Measurements from ENCODE around the gene SEPHS2. TPM values are rescaled to one million over a fixed set of nuclear protein-coding genes. Genes with fewer than 3 reads are reported as not detected.
A peak's percentile ranks its signal among the peaks of the same experiment; 100 is the strongest.
"Not testable (repeated sequence)": the region's sequence is repeated elsewhere in the genome, so short reads cannot be mapped to it uniquely, and the experiment has no call there.

The SEPHS2 gene
- total RNA-seq, 2 donors from 2014 or later = 18.2 to 18.6 TPM

DNA sequence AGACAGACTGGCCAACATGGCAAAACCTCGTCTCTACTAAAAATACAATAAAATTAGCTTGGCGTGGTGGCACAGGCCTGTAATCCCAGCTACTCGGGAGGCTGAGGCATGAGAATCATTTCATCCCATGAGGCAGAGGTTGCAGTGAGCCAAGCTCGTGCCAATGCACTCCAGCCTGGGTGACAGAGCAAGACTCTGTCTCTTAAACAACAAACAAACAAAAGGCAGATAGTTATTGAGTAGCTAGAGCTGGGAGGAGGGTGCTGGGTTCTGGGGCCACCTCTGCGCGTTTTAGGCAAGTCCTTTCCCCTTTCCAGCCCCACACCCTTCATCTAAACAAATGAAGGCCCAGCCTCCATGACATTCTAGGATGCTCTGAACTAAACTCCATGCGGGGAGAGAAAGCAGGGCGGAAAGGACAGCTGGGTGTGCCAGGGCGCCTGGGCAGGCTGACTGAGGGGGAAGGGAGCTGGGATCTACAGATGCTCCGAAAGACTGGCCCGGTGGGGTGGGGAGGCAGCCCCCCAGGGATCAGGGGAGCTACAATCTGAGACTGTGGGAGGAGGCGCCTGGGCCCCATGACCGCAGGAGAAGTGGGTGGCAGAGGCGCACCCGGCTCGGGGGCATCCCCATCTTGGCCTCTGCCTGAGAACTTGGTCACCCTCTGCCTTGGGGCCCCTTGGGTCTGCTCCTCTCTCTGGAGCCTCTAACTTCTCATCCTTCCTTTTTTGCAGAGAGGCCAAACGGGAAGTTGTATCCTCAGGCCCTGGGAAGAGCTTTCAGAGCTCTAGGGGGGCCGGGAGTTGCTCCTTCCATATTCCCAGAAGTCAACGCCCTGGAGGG, 27.8 kb upstream of the SEPHS2 start:
- DNase-seq (ENCODE audit: low spot score) = no peak
- H3K4me1 ChIP-seq = no peaks in the 10 kb centered on the region
- H3K27me3 ChIP-seq = peaks cover 0 to 6% of the 10 kb centered on the region in 2 donors

DNA sequence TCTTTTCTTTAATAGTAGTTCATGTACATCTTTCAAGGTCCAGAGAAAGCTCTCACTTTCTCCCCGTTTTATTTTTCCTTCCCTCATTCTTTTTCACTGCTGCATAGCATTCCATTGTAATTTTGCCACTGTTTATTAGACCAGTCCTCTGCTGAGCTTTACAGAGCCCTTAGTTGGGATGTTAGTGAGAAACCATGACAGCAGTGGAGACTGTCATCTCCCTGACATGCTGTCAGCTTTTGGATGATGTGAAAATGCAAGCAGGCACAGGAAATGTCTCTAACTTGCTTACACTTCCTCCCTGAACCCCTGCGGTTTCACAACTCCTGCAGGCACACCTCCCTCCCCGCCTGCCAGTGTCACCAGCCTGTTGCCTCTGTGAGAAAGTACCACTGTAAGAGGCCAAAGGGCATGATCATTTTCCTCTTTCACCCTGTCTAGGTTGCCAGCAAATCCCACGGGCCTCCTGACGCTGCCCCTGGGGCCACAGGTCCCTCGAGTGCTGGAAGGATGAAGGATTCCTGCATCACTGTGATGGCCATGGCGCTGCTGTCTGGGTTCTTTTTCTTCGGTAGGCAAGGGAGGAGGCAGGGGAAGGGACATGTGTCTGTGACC, 26.8 kb upstream of the SEPHS2 start, which contains the start of gene ITGAL:
ITGAL (plus strand) TSS at position 415 of the 615 bp plus-strand sequence; CDS start at position 511, 96 bp downstream.
- peak; percentile 60 for DNase-seq (ENCODE audit: low spot score)
- Histone ChIP-seq H3K9me3 (no peaks in the 10 kb centered on the region), H3K27me3 (peaks cover 0 to 6% of the 10 kb centered on the region in 2 donors), H3K4me1 (no peaks in the 10 kb centered on the region), H3K36me3 (no peaks in the 10 kb centered on the region), H3K27ac (no peak within 1 kb of the TSS), H3K4me3 (no peak within 1 kb of the TSS)
- TF ChIP-seq, protein P1, sequence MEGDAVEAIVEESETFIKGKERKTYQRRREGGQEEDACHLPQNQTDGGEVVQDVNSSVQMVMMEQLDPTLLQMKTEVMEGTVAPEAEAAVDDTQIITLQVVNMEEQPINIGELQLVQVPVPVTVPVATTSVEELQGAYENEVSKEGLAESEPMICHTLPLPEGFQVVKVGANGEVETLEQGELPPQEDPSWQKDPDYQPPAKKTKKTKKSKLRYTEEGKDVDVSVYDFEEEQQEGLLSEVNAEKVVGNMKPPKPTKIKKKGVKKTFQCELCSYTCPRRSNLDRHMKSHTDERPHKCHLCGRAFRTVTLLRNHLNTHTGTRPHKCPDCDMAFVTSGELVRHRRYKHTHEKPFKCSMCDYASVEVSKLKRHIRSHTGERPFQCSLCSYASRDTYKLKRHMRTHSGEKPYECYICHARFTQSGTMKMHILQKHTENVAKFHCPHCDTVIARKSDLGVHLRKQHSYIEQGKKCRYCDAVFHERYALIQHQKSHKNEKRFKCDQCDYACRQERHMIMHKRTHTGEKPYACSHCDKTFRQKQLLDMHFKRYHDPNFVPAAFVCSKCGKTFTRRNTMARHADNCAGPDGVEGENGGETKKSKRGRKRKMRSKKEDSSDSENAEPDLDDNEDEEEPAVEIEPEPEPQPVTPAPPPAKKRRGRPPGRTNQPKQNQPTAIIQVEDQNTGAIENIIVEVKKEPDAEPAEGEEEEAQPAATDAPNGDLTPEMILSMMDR (IDR thresholded peaks at IDR 0.05) = no peak

More for the DNA sequence above, 27.8 kb upstream of the SEPHS2 start:
- Histone ChIP-seq H3K4me3 (no peak overlapping the region), H3K36me3 (no peaks in the 10 kb centered on the region), H3K9me3 (no peaks in the 10 kb centered on the region), H3K27ac (no peak overlapping the region)
- TF ChIP-seq, protein P1 (IDR thresholded peaks at IDR 0.05) = no peak

DNA sequence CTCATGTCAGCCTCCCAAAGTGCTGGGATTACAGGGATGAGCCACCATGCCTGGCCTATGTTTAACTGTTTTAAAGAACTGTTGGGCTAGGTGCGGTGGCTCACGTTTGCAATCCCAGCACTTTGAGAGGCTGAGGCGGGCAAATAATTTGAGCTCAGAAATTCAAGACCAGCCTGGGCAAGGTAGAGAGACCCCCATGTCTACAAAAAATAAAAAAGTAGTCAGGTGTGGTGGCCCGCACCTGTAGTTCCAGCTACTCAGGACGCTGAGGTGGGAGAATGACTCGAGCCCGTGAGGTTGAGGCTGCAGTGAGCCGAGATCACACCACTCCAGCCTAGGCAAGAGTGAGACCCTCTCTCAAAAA, 24.9 kb upstream of the SEPHS2 start:
- TF ChIP-seq, protein P1 (IDR thresholded peaks at IDR 0.05) = no peak
- H3K27ac ChIP-seq = no peak overlapping the region
- H3K4me3 ChIP-seq = no peak overlapping the region
- H3K4me1 ChIP-seq = no peaks in the 10 kb centered on the region
- H3K27me3 ChIP-seq = peaks cover 0 to 6% of the 10 kb centered on the region in 2 donors
- H3K36me3 ChIP-seq = no peaks in the 10 kb centered on the region
- H3K9me3 ChIP-seq = no peaks in the 10 kb centered on the region
- DNase-seq (ENCODE audit: low spot score) = no peak

DNA sequence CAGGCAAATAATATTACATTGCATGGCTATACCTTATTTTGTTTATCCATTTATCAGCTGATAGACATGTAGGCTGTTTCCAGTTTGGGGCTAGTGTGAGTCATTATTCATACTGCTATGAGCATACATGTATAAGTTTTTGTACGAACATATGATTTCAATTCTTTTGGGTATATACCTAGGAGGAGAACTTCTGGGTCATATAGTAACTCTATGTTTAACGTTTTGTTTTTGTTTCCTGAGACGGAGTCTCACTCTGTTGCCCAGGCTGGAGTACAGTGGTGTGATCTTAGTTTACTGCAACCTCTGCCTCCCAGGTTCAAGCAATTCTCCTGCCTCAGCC, 24.5 kb upstream of the SEPHS2 start:
- no peak for DNase-seq (ENCODE audit: low spot score)
- Histone ChIP-seq H3K27me3 (peaks cover 0 to 6% of the 10 kb centered on the region in 2 donors), H3K27ac (no peak overlapping the region), H3K4me3 (no peak overlapping the region), H3K36me3 (no peaks in the 10 kb centered on the region), H3K9me3 (no peaks in the 10 kb centered on the region), H3K4me1 (no peaks in the 10 kb centered on the region)
- TF ChIP-seq, protein P1 (IDR thresholded peaks at IDR 0.05) = no peak

DNA sequence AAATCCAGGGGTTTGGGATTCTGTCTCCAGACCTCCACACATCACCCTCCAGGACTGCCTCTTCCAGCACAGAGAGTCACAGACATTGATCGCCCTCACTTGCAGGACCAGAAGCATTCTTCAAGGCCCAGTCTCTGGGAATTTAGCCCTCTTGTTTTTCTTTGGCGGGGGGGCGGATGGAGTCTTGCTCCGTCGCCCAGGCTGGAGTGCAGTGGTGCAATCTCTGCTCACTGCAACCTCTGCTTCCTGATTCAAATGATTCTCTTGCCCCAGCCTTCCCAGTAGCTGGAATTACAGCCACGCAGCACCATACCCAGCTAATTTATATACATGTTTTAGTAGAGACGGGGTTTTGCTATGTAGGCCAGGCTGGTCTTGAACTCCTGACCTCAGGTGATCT, 18.4 kb upstream of the SEPHS2 start:
- no peak overlapping the region for H3K27ac ChIP-seq
- no peaks in the 10 kb centered on the region for H3K9me3 ChIP-seq
- H3K4me1 ChIP-seq = no peaks in the 10 kb centered on the region
- no peak for DNase-seq (ENCODE audit: low spot score)
- no peaks in the 10 kb centered on the region for H3K27me3 ChIP-seq
- H3K4me3 ChIP-seq = no peak overlapping the region
- TF ChIP-seq, protein P1 (IDR thresholded peaks at IDR 0.05) = no peak
- no peaks in the 10 kb centered on the region for H3K36me3 ChIP-seq

DNA sequence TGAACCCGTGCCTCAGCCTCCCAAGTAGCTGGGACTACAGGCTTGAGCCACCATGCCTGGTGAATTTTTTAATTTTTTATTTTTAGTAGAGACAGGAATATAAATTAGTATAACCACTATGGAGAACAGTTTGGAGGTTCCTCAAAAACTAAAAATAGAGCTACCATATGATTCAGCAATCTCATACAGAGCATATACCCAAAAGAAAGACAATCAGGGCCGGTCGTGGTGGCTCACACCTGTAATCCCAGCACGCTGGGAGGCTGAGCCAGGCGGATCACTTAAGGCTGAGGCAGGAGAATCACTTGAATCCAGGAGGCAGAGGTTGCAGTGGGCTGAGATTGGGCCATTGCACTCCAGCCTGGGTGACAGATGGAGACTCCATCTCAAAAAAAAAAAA, 15.8 kb upstream of the SEPHS2 start:
- not testable (repeated sequence) for H3K36me3 ChIP-seq; H3K27ac ChIP-seq; H3K4me3 ChIP-seq; H3K4me1 ChIP-seq; DNase-seq (ENCODE audit: low spot score); H3K9me3 ChIP-seq; H3K27me3 ChIP-seq
